ENCODE measurements around the gene JAKMIP2.
A peak's percentile ranks its signal among the peaks of the same experiment; 100 is the strongest.
"Not testable (repeated sequence)": the region's sequence is repeated elsewhere in the genome, so short reads cannot be mapped to it uniquely, and the experiment has no call there.

Gene JAKMIP2

GRCh38 chr5:147557876-147558745 lies 224.4 kb downstream of the JAKMIP2 start:
- no peak for DNase-seq (ENCODE audit: low read depth)

GRCh38 chr5:147555176-147555575 lies 227.4 kb downstream of the JAKMIP2 start:
- no peak for DNase-seq (ENCODE audit: low read depth)

- DNase-seq (ENCODE audit: low read depth) = peak; percentile 40
These were observed 228.2 kb downstream of the JAKMIP2 start for GRCh38 chr5:147554261-147554817.

GRCh38 chr5:147553817-147554216 lies 228.7 kb downstream of the JAKMIP2 start:
- not testable (repeated sequence) for DNase-seq (ENCODE audit: low read depth)

GRCh38 chr5:147552897-147553296 lies 229.6 kb downstream of the JAKMIP2 start:
- DNase-seq (ENCODE audit: low read depth) = no peak

GRCh38 chr5:147551677-147552076 lies 230.9 kb downstream of the JAKMIP2 start:
- DNase-seq (ENCODE audit: low read depth) = no peak

- DNase-seq (ENCODE audit: low read depth) = no peak
These were observed 234.8 kb downstream of the JAKMIP2 start for GRCh38 chr5:147547730-147548129.

GRCh38 chr5:147544556-147544955 lies 238.0 kb downstream of the JAKMIP2 start:
- no peak for DNase-seq (ENCODE audit: low read depth)

- peak; percentile 54 for DNase-seq (ENCODE audit: low read depth)
These were observed 243.5 kb downstream of the JAKMIP2 start for GRCh38 chr5:147539053-147539452.

GRCh38 chr5:147538236-147538635 lies 244.3 kb downstream of the JAKMIP2 start:
- no peak for DNase-seq (ENCODE audit: low read depth)
